Choroid plexus epithelial cell (primary cell): ENCODE data around the gene TRPM8.
A peak's percentile ranks its signal among the peaks of the same experiment; 100 is the strongest.

Experiments
- DNase-seq: peaks from one replicate; pipeline ENCODE4 v3.0.0-alpha.2; 2010; ENCODE audit warnings: low read depth
- H3K4me3 ChIP-seq: 2 replicates; pipeline ENCODE4 v1.5.1; 2011; ENCODE audit warnings: low read depth, mild to moderate bottlenecking, control low read depth, low read length, moderate library complexity
- TF ChIP-seq, protein P1 (sequence below): conservative IDR thresholded peaks from 2 replicates; pipeline ENCODE4 v1.5.1; 2011; ENCODE audit warnings: low read depth, mild to moderate bottlenecking, control low read depth, inconsistent platforms, low read length, moderate library complexity

The TRPM8 gene

DNA sequence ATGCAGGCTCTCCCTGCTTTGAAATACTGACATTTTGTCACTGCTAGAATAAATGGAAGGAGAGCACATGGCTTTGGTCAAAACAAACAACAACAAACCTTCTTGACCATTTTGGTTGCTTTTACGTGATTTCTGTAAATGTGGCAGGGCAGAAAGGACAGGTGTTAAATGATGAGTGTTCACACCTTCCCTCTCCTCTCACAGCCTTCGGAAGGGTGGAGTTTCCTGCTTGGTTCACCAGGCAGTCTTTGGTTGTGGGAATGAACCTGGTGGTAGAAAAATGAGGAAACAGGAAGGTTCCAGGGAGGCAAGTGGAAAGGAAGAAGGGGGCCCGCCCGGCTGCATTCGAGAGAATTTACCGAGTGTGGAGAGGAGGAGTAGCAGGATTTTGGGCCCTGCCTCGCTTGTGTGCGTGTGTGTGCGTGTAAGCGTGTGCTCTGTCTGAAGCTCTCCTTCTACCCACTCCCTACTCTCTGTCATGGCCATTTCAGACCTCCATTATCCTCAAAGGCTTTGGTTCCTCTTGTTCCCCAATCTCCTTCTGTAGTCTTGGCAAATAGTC is 109.6 kb downstream of the TRPM8 start:
- TF ChIP-seq, protein P1, sequence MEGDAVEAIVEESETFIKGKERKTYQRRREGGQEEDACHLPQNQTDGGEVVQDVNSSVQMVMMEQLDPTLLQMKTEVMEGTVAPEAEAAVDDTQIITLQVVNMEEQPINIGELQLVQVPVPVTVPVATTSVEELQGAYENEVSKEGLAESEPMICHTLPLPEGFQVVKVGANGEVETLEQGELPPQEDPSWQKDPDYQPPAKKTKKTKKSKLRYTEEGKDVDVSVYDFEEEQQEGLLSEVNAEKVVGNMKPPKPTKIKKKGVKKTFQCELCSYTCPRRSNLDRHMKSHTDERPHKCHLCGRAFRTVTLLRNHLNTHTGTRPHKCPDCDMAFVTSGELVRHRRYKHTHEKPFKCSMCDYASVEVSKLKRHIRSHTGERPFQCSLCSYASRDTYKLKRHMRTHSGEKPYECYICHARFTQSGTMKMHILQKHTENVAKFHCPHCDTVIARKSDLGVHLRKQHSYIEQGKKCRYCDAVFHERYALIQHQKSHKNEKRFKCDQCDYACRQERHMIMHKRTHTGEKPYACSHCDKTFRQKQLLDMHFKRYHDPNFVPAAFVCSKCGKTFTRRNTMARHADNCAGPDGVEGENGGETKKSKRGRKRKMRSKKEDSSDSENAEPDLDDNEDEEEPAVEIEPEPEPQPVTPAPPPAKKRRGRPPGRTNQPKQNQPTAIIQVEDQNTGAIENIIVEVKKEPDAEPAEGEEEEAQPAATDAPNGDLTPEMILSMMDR: no peak
- no peak for DNase-seq
- H3K4me3 ChIP-seq: no peak overlapping the region

DNA sequence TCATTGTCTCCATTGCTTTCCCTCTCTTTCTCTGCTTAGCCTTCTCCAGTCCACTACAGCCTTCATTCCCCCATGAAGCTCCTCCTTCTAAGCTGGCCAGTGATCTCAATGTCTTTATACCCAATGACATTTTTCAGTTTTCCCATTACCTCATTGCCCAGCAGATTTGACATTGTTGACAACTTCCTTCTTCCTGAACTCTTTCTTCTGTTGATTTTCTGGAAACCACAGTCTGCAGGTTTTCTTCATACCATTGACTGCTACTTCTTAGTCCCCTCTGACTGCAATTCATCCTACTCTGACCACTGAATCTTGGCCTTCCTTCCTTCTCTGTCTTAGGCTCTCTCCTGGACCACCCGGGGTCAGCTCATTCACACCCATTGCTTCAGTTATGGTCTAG is 110.5 kb downstream of the TRPM8 start:
- peak; percentile 24 for DNase-seq
- TF ChIP-seq, protein P1: no peak

DNA sequence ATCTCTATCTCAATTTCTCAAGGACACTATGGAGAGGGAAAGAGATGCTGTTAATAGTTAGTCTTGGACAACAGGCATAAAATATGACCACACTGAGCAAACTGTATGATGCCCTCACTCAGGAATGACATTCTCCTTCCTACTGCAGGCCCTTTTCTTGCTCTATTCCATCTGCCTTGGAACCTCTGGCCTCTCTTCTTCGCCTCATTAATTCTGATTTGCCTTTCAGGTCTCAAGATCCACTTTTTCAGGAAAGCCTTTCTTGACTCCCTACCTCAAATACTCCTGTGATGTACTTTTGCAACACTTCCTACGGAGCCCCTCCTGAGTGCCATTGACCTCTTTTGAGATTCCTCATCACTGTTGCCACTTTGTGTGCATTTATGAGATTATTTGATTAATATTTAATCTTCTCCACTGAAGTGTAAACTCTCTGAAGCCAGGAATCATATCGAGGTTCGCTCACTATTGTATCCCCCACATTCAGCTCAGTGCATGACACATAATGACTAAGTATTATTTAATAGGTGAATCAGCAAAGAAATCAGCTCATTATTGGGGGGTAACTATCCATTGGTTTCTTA is 112.1 kb downstream of the TRPM8 start:
- TF ChIP-seq, protein P1: no peak
- DNase-seq: no peak
- no peak overlapping the region for H3K4me3 ChIP-seq

More for the DNA sequence above, 110.5 kb downstream of the TRPM8 start:
- H3K4me3 ChIP-seq: no peak overlapping the region

DNA sequence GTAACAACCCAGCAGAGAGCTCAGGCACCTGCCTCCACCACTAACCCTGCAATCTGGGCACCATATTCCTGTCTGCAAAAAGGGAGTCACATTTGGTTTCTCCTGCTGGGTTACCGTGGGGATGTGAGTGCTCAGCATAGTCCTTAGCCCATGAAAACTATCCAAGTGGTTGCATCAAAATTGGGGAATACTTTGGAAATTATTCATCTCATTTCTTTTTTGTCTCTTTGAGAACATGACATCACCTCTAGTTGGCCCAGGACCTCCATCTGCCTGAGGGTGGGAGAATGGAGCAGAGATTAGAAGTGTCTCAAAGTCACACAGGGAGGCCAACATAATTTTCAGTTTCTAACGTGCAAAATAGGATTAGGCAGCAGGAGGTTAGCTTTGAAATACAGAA is 114.0 kb downstream of the TRPM8 start:
- TF ChIP-seq, protein P1: no peak
- H3K4me3 ChIP-seq: no peak overlapping the region
- no peak for DNase-seq

DNA sequence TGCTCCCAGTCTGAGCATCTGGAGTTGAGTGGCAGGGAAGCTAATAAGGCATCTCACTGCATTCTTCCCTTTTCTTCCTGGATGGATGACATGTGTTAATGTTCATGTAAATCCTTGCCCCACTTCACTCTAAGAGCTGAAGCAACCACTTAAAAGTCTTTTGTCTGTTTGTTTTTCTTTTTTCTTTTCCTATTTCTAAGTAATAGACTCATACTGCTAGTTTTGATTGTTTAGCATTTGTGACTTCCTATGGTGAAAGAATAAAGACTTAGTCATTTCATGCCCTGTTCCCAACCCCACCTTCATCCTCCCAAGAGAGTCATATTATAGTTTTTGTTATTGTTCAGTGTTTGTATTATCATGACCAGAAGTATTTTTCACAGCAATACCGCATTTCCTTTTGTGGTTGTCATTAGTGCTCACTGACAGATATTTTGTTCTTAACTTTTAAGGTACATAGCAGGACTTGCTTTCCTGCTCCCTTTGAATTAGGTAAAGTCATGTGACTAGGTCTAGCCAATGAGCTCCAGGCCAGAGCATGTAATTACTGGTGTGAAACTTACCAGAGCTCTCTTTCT is 115.2 kb downstream of the TRPM8 start:
- DNase-seq: peak; percentile 64
- TF ChIP-seq, protein P1: no peak
- H3K4me3 ChIP-seq: no peak overlapping the region

DNA sequence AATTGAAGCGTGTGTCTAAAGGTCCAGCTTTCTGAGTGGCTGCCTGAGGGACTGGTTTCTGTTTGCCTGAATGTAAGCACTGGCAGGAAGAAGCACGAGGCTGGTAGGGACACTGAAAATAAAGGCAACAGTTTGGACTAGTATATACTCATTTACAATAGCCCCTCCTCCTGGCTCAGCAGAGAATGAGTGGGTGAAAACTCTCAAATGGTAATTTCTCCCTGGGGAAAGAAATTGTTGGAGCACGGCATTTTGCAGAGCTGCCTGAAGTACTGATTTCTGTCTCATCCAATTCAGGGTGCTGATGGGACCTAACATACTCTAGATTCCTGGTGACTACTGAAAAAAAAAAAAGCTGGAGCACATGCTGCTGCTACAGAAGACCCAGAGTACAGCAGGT is 116.0 kb downstream of the TRPM8 start:
- H3K4me3 ChIP-seq: no peak overlapping the region
- peak; percentile 23 for DNase-seq
- TF ChIP-seq, protein P1: peak; percentile 12

DNA sequence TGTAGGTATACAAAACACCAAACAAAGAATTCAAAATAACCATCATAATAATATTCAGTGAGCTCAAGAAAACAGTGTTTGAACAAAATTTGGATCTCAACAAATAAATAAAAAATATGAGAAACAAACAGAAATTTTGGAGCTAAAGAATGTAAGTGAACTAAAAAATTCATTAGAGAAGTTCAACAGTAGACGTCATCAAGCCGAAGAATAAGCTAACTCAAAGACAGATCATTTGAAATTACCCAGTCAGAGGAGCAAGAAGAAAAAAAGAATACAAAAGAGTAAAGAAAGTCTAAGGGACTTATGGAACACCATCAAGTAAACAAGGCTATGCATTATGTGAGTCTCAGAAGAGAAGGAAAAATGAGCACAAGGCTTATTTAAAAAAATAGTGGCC is 116.7 kb downstream of the TRPM8 start:
- DNase-seq: no peak
- TF ChIP-seq, protein P1: no peak
- H3K4me3 ChIP-seq: no peak overlapping the region
